VCaP (cell line): ENCODE data around the gene MB21D2.
"Not testable (repeated sequence)": the region's sequence is repeated elsewhere in the genome, so short reads cannot be mapped to it uniquely, and the experiment has no call there.

ENCODE experiments used
- H3K27ac ChIP-seq: fragments of 450-650 bp; 2 replicates; pipeline ENCODE4 v1.5.1; 2017
- TF ChIP-seq, protein P1 (sequence below): fragments of 450-650 bp; conservative IDR thresholded peaks from 2 replicates; pipeline ENCODE4 v1.5.1; 2017; ENCODE audit warnings: mild to moderate bottlenecking, moderate library complexity

Gene MB21D2

GRCh38 chr3:192861972-192862371, 55.7 kb downstream of the MB21D2 start:
- TF ChIP-seq, protein P1, sequence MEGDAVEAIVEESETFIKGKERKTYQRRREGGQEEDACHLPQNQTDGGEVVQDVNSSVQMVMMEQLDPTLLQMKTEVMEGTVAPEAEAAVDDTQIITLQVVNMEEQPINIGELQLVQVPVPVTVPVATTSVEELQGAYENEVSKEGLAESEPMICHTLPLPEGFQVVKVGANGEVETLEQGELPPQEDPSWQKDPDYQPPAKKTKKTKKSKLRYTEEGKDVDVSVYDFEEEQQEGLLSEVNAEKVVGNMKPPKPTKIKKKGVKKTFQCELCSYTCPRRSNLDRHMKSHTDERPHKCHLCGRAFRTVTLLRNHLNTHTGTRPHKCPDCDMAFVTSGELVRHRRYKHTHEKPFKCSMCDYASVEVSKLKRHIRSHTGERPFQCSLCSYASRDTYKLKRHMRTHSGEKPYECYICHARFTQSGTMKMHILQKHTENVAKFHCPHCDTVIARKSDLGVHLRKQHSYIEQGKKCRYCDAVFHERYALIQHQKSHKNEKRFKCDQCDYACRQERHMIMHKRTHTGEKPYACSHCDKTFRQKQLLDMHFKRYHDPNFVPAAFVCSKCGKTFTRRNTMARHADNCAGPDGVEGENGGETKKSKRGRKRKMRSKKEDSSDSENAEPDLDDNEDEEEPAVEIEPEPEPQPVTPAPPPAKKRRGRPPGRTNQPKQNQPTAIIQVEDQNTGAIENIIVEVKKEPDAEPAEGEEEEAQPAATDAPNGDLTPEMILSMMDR = no peak

GRCh38 chr3:192860454-192860853, 57.2 kb downstream of the MB21D2 start:
- H3K27ac ChIP-seq = no peak overlapping the region
- TF ChIP-seq, protein P1 = no peak

More at GRCh38 chr3:192861972-192862371, 55.7 kb downstream of the MB21D2 start:
- no peak overlapping the region for H3K27ac ChIP-seq

- no peak overlapping the region for H3K27ac ChIP-seq
- TF ChIP-seq, protein P1 = no peak
These were observed 58.6 kb downstream of the MB21D2 start for GRCh38 chr3:192858849-192859585.

GRCh38 chr3:192857260-192857661, 60.4 kb downstream of the MB21D2 start:
- H3K27ac ChIP-seq = no peak overlapping the region
- TF ChIP-seq, protein P1 = no peak

DNA sequence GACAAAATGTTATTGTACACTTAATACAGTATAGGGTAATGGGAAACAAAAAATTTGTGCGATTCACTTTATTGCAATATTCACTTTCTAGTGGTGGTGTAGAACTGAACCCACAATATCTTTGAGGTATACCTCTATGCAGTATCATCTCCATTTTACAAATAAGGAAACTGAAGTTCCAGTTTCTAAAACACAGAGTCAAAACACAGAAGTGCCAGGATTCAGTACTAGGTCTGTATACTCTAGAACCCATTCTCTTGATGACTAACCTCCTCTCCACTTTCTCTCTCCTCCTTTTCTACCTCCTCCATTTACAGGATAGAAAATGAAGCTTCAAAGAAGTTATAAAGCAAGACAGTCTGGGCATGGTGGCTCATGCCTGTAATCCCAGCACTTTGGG, 62.2 kb downstream of the MB21D2 start:
- TF ChIP-seq, protein P1 = no peak
- H3K27ac ChIP-seq = no peak overlapping the region

GRCh38 chr3:192851821-192852372, 65.8 kb downstream of the MB21D2 start:
- TF ChIP-seq, protein P1 = no peak
- peak overlapping the region; percentile 44 for H3K27ac ChIP-seq

- TF ChIP-seq, protein P1 = no peak
- H3K27ac ChIP-seq = no peak overlapping the region
These were observed 67.1 kb downstream of the MB21D2 start for GRCh38 chr3:192850451-192850981.

DNA sequence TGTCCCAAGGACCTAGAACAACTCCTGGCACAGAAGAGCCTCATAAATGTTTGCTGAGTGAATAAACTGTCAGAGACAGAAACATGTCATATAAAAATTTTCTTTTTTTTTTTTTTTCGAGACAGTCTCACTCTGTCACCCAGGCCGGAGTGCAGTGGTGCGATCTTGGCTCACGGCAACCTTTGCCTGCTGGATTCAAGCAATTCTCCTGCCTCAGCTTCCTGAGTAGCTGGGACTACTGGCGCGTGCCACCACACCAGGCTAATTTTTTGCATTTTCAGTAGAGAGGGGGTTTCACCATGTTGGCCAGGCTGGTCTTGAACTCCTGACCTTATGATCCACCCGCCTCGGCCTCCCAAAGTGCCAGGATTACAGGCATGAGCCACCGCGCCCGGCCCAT, 67.8 kb downstream of the MB21D2 start:
- not testable (repeated sequence) for H3K27ac ChIP-seq
